Activated CD8-positive, alpha-beta memory T cell treated with anti-CD3 and anti-CD28 coated beads, Interleukin-2, amount 50 U/mL, for 24 hours (primary cell): Measurements from ENCODE around the gene SORBS1.

Experiments used
- DNase-seq: peaks from one replicate; pipeline ENCODE4 v3.0.0-alpha.2; 2020; ENCODE audit errors: extremely low read depth

Gene SORBS1

GRCh38 chr10:95561177-95561863, at the start of gene SORBS1:
Gene SORBS1, minus strand, starts transcription at chr10:95561371. Its CDS starts 120,236 bp downstream, at chr10:95441135.
- peak; percentile 65 for DNase-seq

GRCh38 chr10:95610727-95611126, 49.6 kb upstream of the SORBS1 start:
- DNase-seq: no peak

DNA sequence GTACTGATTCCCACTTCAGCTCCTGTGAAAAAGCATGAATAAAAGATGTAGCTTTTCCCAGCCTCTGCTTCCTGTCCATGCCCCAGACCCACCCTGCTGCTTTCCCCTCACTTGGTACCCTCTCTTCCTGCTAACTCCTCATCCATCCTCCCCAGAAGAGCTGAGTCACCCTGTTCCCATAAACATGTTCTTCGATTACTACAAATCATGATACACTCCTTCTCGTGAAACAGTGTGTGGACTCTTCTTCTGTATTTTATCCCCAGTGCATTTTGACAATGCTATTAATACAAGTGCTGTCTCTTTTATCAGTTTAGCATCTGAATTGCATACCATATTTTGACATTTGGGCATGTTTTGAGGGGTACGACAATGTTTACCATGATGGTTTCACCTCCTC, 45.8 kb upstream of the SORBS1 start:
- no peak for DNase-seq

DNA sequence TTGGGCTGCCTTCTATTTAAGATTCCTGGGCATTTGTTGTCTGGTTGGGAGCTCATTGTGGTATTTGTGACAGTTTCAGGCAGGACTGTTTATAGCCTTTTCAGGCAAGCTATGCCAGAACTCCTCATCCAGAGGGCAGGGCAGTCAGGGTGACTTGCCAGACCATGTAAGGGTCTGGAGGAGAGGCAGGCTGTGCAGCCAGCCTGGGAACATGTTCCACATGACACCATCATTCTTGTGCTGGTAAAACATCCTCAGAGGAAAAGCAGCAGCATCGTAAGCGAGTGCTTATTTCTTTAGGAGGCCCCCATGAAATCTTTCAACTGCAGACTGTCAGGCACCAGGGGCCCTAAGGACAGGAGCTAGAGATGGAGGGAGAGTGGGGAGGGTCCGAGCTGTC, 44.0 kb upstream of the SORBS1 start:
- DNase-seq: no peak

DNA sequence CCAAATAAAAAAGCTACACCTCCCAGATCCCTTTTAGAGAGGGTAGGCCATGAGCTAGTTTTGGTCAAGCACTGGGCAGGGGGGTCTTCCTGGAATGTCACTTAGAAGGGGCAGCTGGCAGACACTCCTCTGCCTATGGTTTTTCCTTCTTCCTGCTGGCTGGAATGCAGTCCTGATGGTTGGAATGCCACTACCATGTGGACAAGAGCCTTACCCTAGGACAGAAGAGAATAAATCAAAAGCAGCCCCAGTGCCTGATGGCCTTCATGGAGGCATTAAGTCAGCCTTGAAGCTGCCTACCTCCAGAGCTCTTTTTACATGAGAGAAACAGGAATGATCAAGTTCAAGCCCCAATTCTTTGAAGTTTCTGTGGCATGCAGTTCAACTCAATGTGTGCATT, 43.5 kb upstream of the SORBS1 start:
- no peak for DNase-seq

DNA sequence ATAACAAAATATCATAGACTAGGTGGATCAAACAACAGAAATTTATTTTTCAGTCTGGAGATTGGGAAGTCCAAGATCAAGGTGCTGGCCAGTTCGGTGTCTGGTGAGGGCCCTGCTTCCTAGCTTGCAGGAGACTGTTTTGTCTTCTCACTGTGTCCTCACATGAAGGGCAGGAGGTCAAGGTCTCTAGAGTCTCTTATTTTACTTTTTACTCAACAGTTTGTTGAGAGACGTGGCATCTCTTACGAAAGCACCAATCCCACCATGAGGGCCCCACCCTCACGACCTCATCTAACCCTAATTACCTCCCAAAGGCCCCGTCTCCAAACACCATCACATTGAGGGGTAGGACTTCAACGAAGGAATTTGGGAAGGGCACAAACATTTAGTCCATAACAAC, 41.2 kb upstream of the SORBS1 start:
- DNase-seq: no peak

DNA sequence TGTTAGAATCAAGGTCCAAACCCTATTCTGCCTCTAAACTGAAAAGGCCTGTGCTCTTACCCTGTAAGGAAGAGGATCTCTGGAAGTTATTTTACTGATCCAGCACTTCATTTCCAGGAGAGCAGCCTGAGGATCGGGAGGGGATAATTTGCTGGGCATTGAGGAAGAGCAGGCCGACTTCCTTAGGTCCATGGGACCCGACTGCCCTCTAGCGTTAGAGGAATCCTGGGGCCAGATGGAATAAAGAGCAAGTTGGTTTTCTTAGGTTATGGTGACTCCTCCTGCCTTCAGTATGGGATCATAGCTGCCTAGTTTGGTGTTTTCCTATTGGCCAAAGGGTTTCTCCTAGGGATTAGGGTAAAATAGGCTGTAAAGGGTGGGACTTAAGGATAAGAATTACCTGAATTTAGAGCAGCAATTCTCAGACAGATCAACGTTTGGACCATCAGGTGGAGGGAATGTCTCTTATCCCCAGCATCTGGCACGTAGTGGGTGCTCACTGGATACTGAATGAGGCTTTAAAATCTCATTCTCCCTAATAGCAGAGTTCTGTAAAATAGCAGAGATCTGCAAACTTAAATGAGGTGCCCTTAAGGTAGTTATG, 40.0 kb upstream of the SORBS1 start:
- no peak for DNase-seq

DNA sequence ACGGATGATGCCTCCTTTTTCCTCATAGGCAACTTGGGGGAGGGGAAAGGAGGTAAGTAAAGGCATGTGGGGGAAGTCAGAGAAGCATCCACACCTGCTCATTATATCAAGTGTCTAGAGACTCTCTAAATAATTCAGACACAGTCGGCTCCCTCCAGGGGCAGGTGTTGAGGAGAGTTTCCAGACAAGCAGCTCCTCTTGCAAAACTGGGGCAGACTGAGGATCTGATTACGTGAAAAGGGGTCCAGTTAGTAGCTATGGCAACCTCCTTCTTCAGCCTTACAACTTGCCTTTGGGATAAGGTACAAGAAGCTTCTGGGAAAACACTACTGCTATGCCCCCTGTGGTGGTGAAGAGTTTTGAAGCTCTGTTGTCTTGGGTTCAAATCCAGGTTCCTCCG, 39.0 kb upstream of the SORBS1 start:
- DNase-seq: no peak

DNA sequence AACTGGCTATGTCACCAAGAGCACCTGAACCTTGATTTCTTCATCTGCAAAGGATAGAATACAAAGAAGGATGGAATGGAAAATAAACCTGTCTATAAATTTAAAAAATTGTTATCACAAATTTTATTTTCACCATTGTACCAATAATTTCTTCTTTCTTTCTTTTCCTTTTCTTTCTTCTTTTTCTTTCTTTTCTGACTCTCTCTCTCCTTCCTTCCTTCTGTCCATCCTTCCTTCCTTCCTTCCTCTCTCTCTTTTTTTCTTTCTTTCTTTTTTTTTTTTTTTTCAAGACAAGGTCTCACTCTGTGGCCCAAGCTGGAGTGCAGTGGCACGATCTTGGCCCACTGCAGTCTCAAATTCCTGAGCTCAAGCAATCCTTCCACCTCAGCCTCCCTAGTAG, 36.6 kb upstream of the SORBS1 start:
- no peak for DNase-seq

- DNase-seq: no peak
These were observed 26.9 kb upstream of the SORBS1 start for GRCh38 chr10:95588025-95588424.

- DNase-seq: no peak
These were observed 18.8 kb upstream of the SORBS1 start for GRCh38 chr10:95579835-95580535.

- DNase-seq: no peak
These were observed 18.1 kb upstream of the SORBS1 start for GRCh38 chr10:95579292-95579691.

GRCh38 chr10:95578619-95579018, 17.4 kb upstream of the SORBS1 start:
- DNase-seq: no peak

DNA sequence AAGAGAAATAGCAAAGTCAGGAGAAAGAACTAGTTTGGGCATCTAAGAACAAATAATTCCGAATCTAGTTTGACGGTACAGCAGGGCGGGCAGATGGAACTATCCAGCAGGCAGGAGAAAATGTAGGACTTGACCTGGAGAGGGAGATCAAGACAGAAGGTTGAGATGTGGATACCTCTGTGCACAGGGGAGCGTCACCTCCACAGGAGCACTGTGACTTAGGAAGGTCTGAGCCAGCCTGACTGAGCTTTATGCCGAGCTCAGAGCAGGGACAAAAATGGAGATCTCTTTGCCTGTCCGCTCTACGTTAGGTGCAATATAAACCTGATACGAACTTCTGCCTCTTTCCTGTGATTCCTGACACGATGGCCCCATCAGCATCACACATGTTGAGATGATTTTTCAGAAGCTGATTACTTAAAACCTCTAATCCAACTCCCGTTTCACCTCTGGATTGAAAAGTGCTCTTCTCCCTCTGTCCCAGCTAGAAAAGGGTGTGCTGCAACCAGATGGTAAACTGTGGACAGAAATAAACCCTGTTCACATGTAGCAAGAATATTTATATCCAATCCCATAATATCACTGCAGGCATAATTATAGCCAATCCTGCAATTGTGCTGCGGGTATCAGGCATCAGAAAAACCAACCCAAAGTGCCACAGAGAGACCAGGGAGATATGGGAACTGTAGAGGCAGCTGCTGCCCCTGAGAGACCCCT, 13.6 kb upstream of the SORBS1 start:
- DNase-seq: no peak

DNA sequence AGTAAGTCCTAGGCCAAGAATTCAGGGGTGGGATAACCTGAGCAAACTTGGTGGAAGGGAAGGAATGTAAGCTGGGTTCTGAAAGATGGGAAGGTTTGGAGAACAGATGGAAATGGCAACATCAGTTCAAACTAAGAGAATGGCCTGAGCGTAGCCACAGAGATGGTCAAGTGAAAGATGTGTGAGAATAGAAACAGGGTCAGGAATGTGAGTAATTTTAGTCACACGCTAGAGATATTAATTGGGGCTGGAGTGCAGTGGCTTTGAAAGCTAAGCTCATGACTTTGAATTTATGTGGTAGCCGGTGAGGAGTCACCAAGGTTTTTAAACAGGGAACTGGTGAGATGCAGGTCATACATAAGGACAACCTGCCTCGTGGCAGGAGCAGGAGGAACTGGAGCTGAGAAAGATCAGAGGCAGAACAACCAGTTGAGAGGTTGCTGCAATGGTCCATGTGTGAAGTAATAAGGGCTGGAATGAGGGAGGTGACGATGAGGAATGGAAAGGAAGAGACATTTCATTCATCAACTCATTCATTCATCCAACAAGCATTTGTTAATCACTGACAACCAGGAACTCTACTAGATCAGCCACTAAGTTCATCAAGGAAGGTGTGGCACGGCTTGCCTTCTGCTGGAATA, 12.9 kb upstream of the SORBS1 start:
- DNase-seq: no peak

DNA sequence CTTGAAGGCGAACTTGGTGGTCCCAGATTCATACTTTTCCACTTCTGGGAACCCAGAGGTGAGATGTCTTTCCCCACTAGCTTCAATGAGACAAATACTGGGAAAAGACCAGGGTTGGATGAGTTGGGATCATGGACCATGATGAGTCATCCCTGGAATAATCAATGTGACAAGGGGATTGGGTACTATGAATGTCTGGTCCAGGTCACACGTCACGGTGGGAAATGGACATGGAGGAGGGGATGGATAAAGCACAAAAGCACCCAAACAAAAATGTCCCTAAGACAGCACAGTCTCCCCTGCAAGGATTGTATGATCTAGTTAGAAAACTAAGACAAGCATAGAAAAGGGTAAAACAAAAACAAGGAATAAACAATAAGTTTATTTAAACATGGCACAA, 12.4 kb upstream of the SORBS1 start:
- no peak for DNase-seq

- DNase-seq: no peak
These were observed 11.1 kb upstream of the SORBS1 start for GRCh38 chr10:95572131-95572820.

- no peak for DNase-seq
These were observed 10.2 kb upstream of the SORBS1 start for GRCh38 chr10:95571390-95571789.

DNA sequence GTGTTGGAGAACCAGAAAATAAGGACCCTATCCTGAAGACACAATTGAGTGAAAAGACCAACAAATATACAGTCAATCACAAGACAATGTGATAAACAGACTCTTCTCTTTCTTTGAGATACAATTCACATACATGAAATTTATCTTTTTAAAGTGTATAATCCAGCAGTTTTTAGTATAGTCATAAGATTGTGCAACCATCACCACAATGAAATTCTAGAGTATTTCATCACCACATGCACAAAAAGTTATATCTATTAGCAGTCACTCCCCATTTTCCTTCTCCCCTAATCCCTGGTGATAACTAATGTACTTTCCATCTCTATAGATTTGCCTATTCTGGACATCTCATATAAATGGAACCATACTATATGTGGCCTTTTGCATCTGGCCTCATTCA, 8.2 kb upstream of the SORBS1 start:
- DNase-seq: no peak

DNA sequence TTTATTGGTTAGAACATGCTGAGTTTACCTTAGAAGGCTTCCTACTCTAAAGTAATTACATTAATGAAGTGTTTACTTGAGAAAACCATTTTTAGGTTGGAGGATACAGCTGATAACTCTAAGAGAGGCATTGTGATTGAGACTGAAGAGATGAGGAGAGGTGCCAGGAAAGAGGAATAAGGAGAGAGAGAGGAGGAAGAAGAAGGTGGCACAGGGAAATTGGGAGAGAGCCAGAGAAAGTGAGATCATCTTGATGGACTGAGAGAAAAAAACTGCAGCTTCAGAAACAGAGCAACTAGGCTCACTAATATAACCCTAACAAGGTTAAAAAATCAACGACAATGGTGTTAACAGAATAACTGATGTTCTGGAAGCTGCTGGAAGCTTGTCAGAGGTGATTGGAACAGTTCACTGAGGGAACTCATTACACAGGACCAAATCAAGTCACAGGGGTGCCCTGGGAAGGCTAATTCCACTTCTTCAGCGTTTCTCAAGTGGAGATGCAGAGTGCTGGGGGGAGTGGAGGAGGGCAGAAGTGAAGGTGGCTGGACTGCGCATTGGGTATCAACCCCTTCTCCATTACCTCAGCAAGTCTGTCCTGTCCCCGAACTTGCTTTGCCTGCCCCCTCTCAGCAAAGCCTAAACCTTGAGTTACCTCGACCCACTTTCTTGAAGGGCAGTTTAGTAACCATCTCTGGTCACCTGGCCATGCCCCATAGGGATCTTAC, 6.9 kb upstream of the SORBS1 start:
- DNase-seq: no peak

DNA sequence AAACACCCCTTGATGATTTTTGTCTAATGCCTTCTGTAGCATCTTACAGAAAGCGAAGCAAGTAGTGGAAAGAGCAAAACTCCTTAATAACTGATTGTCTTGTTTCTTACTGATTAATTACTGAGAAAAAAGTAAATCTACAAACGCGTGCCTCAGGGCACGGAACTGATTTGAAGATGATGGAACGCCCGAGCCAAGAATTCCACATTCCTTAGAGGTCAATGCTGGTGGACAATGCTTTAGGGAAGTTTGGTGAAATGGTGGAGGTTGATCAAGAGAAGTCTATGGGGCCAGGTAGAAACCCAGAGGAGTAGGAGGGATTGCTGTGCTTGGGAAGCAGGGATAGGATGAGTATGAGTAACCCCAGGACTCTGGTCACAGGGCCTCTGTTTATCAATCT, 5.0 kb upstream of the SORBS1 start:
- no peak for DNase-seq
